DMS 273 (cell line): Measurements from ENCODE around the gene PBXIP1.

Source experiments
- DNase-seq: peaks from one replicate; lab custom pipeline; 2025; ENCODE audit not compliant: unreplicated experiment; lab: John Stamatoyannopoulos, UW

Gene PBXIP1

DNA sequence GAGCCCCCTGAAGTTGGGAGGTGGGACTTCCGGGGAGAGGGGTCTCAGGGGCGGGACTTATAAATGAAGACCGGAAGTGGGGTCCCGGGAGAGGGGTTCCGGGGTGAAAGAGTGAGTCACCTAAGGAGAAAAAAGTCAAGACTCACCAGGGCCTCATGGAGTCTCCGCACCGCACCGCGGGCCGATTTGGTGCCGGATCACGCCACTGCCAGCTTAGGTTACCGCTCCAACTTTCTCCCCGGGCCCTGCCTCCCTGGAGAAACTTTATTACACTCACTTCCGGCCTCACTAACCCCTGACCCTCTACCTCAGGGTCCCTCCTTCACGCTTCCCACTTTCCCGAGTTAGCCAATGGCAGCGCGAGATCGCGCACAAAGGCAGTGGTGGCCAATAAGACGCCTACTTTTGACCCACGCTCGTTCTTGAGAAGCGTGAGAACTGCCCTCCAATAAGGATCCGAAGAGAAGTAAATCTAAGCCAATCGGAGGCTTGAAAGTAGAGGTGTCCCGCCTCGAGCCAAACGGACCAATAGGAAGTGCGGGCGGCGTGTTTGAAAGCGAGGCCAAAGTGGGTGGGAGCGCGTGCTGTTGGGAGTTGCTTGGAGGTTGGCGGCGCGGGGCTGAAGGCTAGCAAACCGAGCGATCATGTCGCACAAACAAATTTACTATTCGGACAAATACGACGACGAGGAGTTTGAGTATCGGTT, 18.4 kb upstream of the PBXIP1 start, which contains the start of gene CKS1B:
CKS1B (plus strand) TSS at position 580 of the 706 bp plus-strand sequence; CDS start at position 645, 65 bp downstream.
- DNase-seq: peak; percentile 100

DNA sequence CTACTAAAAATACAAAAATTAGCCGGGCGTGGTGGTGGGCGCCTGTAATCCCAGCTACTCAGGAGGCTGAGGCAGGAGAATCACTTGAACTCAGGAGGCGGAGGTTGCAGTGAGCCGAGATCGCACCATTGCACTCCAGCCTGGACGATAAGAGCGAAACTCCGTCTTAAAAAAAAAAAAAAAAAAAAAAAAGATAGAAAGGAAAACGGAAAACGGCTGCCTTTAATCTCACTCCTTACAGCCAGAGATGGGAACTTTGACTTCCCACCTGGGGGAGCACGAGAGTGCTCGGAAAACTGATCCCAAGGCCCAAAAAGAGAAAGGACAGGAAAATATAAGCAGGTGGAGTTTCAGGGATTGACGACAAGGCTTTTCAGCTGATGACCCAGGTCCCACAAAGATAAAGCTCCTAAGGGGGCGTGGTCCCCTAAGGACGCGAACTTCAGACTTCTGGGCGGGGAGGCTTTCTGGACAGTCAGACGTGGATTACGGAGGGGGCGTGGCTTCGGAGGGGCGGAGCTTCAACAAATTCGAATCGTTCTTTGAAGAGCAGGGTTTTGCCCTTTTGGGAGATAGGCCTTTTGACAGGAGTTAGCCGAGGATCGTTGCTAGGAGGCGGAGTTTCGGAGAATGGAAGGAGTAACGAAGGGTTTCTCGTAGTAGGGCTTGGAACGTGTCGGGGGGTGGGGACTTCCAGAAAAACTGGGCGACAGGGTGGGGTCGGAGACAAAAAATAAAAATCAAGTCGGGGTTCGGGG, 17.6 kb upstream of the PBXIP1 start:
- DNase-seq: peak; percentile 97

DNA sequence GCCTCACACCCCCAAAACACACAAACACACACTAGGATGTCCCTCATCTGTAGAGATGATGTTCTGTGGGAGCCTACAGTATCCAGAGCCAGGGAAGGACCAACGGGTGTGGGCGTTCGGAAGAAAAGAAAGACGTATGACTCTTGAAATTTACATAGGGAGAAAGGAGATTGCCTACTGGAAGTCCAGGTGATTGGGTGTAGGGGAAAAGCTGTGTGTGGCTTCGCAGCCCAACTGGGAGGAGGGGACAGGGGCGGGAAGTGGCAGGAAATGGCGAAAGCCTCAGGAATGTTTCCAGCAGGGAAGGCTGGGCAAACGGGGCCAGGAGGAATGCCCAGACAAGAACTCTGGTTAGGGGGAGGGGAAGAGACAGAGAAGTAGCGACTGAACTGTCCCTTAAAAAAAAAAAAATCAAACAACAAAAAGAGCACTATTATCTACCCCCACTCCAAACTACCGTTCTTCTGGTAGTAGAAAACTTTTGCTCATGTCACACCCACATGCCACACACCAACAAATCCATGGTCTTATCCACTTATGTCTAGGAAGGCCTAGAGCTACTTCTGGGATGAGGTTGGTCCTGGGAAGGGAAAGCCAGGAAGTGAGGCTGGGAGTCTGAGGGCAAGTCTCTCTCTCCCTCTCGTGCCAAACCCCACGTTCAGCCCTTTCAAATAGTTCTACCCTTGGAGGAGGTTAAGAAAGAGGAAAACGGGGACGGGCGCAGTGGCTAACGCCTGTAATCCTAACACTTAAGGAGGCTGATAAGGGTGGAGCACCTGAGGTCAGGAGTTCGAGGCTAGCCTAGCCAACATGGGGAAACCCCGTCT, 16.8 kb upstream of the PBXIP1 start:
- DNase-seq: peak; percentile 38

DNA sequence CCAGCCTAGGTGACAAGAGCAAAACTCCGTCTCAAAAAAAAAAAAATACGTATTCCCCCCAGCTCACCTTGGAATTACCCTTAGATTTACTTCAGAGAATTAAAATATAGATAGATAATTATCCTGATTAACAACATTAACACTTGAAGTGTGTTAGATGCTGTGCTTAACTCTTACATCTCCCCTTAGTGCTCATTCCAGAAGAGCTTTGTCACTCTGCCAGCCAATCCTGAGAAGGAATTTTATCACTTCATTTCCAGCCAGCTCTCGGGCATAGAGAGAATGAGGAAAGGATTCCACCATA, 16.3 kb upstream of the PBXIP1 start:
- no peak for DNase-seq

DNA sequence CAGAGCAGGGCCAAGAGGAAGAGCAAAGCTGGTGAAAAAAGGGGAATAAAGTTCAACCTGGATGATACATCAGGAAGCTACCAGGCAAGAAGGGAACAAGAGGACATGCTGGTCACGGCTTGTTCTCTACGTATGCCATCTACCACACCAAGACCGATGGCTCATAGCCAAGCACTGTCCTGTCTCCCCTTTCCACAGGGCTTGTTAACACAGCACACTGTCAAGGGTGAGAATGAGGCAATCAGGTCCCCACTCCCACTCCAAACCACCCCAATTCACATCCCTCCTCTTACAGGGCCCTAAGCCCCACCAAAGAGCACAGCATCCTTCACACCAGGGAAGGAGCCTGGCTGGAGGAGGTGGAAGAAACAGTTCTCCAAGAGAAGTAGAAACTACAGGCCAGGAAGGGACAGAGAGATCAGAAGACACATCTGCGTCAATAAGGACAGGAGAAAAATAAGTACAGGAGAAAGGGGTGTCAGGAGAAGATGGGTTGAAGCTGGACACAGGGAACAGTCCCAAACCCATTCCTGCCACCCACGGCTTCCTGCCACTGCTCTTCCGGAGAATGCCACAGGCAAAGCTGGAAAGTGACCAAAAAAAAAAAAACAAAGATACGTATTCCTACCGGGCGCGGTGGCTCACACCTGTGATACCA, 15.6 kb upstream of the PBXIP1 start:
- no peak for DNase-seq

DNA sequence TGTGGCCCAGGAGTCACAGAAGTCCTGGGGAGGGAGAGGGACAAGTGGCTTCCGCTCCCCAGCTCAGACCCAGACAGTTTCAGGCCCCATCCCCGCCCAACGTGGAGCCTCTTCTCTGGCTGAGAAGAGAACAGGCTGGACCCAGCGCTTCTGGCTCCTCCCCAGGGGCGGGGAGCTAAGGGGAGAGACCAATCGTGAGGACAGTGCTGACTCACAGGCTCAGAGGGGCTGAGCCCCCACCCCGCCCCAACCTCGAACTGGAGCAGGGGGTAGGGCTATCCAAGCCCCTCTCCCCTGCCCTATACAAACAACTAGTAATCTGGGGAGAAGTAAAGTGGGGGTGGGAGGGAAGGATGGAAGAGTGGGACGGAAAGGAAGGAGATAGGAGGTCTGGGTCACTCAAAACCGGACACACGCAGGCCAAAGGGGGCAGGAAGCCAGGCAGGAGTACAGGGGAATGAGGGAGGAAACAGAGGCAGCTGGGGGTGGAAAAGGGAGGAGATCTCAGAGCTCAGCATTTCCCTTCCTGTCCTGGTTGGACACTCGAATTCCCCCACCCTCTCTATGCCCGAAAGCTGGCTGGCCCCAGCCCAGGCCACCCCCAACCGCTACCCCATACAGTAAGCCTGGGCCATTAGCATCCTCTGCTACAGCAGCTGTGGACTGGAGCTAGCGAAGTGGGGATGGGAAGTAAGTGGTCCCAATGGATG, 14.9 kb upstream of the PBXIP1 start, which contains the start of gene SHC1:
SHC1 (minus strand) TSS at position 117 of the 710 bp plus-strand sequence. CDS start 221 bp downstream, outside the sequence.
- peak; percentile 89 for DNase-seq

DNA sequence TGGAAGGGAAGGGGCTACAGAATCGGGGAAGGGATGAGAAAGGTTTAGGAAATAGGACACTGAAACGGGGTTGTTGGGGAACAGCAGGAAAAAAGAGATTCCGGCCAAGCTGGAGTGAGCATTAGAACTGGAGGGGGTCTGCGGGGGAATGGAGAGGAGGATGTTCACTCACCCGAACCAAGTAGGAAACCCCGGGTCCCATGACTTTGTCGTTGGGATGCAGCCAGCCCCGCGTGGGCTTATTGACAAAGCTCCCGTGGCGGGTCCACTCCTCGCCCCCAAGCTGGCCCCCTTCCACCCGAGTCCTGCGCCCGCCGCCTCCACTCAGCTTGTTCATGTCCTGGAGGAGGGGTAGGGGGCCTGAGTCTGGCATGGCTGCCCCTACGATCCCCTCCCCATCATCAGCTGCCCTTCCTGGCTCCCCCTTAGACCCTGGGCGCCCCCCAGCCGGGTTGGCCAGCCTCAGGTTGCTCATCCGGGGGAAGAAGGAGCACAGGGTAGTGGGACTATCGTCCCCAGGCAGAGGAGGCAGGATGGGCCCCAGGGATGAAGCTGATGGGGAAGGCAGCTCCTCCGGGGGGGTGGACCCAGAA, 14.1 kb upstream of the PBXIP1 start:
- DNase-seq: no peak

DNA sequence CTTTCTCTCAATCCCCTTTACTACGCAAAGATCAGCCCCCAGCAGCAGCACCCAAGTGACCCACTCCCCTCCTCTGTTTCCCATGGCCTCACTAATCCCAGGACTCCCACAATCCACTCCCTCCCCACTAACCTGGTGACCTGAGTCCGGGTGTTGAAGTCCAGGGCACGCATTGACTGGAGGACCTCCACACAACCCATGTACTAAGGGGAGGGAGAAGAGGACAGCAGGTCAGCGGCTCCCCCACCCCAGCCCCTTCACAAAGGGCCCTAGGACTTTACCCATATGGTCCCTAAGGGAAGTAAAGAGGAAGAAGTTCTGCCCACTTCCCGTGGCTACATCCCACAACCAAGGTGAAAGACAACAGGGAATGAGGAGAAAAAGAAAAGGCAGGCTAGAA, 13.3 kb upstream of the PBXIP1 start:
- DNase-seq: no peak

DNA sequence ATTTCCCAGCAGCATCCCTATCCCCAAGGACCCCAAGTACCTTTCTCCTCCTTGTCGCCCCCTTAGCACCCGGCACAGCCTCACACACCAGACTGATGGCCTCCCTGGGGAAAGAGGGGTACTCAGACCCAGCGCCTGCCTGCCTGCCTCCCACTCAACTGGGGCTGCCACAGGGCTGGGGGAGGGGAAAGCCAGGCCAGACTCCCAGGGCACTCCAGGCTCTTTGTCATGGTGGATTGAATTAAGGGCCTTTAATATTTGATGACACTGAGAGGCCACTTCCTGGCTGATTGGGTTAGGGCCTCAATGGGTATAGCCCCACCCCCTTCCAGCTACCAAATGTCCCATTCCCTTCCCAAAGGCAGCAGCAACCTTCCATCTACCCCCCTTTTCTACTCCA, 12.8 kb upstream of the PBXIP1 start:
- no peak for DNase-seq

DNA sequence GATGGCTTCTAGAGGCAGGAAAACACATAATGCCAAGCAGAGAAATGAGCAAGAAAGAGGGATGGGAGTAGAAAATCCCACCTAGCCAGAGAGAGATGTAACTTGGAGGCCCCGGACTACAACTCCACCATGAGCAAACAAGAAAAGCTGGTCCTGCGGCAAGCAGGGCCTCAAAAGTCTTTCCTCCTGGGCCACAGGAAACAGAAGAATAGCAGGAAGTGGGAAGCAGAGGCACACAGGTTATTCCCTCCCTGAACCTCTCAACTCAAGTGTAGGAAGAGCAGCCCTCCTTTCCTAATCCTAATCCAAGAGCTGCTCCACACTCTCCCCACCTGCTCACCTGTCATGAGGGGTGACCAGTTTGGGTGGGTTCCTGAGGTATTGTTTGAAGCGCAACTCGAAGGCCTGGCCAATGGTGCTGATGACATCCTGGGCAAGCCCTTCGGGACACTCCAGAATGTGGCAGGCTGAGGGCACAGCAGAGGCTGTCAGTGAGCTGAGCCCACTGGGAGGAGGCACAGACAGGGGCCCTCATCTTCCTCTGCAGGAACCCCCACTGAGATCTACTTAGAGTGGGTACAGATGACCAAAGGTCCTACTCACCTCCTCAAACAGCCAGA, 11.5 kb upstream of the PBXIP1 start:
- no peak for DNase-seq

DNA sequence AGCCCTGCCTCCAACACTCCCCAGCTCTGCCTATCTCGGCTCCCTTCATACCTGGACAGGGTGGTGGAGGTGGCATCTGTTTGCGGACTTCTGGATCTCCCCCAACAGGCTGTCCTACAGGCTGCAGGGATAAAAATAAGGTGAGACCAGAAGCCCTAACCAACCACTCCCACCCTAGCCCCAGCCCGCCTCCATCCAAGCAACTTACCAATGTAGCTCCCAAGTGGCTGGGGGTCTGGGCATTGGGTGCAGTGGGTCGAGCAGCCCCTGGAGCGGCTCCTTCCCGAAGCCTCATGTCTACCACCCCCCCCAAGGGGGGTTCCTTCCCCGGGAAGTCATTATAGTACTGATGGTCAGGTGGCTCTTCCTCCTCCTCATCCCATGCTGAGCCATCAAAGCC, 10.2 kb upstream of the PBXIP1 start:
- DNase-seq: no peak

DNA sequence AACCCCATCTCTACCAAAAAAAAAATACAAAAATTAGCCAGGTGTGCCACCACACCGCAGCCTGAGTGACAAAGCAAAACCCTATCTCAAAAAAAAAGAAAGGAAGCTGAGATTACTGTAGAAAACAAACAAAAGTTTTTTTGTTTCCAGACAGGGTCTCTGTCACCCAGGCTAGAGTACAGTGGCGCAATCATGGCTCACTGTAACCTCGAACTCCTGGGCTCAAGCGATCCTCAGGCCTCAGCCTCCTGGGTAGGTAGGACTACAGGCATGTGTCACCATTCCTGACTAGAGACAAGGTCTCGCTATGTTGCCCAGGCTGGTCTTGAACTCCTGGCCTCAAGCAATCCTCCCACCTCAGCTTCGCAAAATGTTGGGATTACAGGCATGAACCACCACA, 8.5 kb upstream of the PBXIP1 start:
- DNase-seq: no peak

DNA sequence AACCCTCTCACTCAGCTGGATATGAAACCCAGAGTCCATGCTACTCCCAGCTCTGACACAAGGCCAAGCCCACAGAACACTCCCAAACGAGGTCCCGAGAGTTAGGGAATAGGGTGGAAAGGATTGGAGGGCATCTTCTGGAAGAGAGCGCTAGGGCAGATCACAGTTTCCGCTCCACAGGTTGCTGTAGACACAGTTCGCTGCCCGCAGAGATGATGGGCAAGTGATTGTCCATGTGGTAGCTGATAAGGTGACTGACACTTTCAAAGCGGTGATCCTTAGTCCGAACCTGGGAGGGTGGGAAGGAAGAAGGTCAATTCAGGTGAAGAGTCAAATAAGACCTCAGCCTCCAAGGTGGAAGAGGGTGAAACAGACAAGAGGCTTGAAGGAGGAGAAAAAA, 7.7 kb upstream of the PBXIP1 start:
- no peak for DNase-seq

DNA sequence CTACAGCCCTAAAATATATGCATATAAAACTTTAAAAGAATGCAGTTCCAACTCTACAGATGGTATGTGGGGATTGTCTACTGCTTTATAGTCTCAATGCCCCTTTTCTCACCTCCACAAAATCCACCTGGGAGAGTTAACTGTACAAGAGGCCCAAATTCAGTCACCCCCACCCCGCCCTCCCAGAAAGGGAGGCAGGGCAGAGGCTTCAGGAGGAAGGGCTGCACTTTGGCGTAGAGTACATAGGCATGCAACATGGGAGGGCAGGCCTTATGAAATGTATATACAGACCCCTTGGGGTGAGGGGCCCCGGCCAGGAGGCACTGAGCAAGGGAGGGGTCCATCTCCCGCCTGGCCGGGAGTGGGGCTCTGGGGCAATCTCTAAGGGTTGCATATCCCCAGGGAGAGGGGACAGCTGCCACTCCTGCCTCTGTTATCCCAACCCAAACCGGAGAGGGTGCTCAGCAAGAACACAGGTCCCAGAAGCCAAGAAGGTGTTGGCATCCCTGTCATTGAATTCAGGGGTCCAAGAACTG, 7.0 kb upstream of the PBXIP1 start:
- DNase-seq: no peak

DNA sequence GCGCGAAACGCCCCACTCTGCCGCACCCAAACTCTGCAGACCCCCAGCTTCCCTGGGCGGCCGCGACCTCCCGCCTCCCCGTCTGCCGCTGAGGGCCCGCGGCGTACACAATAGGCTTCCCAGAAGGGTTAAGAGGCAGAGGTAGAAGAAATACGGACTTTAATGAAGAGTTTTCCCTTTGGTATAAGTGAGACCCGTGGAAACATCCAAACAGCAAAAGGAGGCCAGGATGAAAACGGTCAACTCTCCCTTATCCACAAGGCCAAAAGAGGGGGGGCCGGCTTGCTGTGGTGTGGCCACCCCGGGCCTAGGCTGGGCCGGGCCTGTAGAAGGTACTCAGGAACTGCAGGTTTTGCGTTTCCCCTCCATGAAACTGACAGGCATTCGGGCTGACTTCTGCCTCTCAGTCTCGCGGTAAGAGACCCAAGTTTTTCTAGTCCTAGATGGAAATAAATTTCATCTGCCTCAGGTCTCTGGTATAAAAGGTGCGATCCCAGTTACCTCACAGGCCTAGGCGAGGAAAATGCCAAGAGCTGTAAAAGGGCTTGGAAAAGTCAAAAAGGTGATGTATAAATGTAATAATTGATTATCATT, 6.4 kb upstream of the PBXIP1 start:
- peak; percentile 62 for DNase-seq

DNA sequence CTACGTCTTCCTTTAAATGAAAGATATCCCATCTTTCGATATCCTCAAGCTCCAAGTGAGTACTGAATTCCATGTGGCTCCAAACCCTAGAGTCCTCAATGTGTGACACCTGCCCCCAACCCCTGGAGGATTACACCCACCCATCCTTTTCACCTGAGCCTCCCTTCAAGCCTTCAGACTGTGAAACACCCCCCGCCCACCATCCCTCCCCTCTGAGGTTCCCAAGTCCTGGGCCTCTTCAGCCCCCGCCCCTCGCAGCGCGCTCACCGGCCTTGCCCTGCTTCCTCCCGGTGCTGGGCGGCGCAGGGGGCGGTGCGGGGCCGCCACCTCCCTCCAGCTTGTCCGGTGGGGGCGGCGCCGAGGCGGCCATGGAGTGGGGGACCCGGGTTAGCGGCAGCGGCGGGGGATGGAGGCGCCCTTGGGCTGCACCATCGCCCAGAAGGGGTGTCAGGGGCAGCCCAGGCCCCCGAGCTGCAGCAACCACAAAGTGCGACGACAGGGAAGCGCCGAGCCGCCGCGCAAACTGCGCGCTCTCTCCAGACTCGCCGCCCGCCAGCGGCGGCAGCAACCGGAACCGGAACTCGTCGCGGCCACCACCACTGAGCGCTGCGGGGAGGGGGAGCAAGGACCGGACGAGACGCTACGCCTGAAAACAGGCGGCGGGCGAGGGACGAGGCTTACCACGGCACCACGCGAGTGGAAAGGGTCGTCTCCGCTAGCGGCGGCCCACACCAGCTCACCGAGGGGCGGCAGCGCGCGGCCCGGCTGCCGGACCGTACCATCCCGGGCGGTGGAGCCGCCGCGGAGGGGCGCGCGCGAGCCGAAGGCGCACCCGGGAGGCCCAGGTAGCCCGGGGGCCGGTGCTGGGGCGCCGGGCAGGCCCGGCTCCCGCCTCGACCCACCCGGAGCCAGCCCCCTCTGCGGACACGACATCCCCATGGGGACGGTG, 5.6 kb upstream of the PBXIP1 start, which contains the start of gene PYGO2:
PYGO2 (minus strand) TSS at position 576 of the 949 bp plus-strand sequence; CDS start at position 370, 206 bp downstream.
- peak; percentile 93 for DNase-seq

DNA sequence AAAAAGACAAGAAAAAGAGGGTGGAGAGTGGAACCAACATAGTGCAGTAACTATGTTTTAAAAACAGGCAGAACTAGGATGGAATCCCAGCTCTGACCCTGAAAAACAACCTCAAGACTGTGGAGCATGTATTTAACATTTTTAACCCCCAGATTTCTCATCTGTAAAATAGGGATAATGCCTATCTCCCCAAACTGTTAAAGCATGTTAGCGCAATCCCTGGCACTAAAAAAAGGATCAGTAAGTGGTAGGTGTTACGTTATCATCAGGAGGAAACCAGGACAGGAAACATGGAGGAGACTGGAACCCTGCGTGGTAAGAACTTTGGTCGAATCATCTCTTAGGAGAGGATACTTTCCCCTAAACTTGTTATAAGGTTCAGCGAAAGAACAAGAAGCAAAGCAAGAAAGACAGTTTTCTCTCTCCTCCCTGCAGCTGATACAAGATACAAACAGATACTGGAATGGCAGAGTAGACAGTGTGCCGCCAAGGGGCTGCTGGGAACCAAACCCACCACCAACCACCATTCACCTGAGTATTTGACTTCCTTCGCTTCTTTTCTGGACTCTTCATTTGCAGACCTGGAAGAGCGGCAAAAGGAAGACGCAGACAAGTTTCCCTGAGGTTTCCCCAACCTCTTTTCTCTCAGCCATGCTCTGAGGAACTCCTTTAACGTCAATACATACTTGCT, 4.7 kb upstream of the PBXIP1 start:
- DNase-seq: no peak
